GM21390 (cell line): ENCODE measurements around the gene DHRS7B.
"Not testable (repeated sequence)": the region's sequence is repeated elsewhere in the genome, so short reads cannot be mapped to it uniquely, and the experiment has no call there.

ENCODE experiments used
- ATAC-seq: cut with Tn5 transposase; IDR thresholded peaks from one replicate; pipeline ENCODE4 v1.9.1; 2021; ENCODE audit not compliant: unreplicated experiment

Gene DHRS7B

GRCh38 chr17:21204935-21205334 is 78.2 kb downstream of the DHRS7B start:
- no peak for ATAC-seq

- no peak for ATAC-seq
Observed at GRCh38 chr17:21208352-21208751, 81.6 kb downstream of the DHRS7B start.

GRCh38 chr17:21209511-21210175 is 82.9 kb downstream of the DHRS7B start:
- ATAC-seq = no peak

- ATAC-seq = no peak
Observed at GRCh38 chr17:21210411-21211076, 83.8 kb downstream of the DHRS7B start.

GRCh38 chr17:21211825-21212479 is 85.2 kb downstream of the DHRS7B start:
- no peak for ATAC-seq

- ATAC-seq = no peak
Observed at GRCh38 chr17:21212826-21213637, 86.3 kb downstream of the DHRS7B start.

- peak; percentile 14 for ATAC-seq
Observed at GRCh38 chr17:21213638-21214014, 86.9 kb downstream of the DHRS7B start.

- ATAC-seq = peak; percentile 82
Observed at GRCh38 chr17:21214015-21214776, 87.4 kb downstream of the DHRS7B start, which contains the start of gene TMEM11. Gene TMEM11, minus strand, starts transcription at chr17:21214161. Its CDS starts 9 bp downstream, at chr17:21214152.

- peak; percentile 12 for ATAC-seq
Observed at GRCh38 chr17:21214777-21215541, 88.2 kb downstream of the DHRS7B start.

GRCh38 chr17:21215935-21216334 is 89.2 kb downstream of the DHRS7B start:
- no peak for ATAC-seq

- ATAC-seq = no peak
Observed at GRCh38 chr17:21217346-21217745, 90.6 kb downstream of the DHRS7B start.

- ATAC-seq = no peak
Observed at GRCh38 chr17:21218101-21218500, 91.3 kb downstream of the DHRS7B start.

- no peak for ATAC-seq
Observed at GRCh38 chr17:21218831-21219380, 92.1 kb downstream of the DHRS7B start.

GRCh38 chr17:21223086-21223485 is 96.3 kb downstream of the DHRS7B start:
- no peak for ATAC-seq

GRCh38 chr17:21227277-21227676 is 100.5 kb downstream of the DHRS7B start:
- not testable (repeated sequence) for ATAC-seq

- no peak for ATAC-seq
Observed at GRCh38 chr17:21228111-21228510, 101.3 kb downstream of the DHRS7B start.

- ATAC-seq = no peak
Observed at GRCh38 chr17:21228845-21229244, 102.1 kb downstream of the DHRS7B start.

GRCh38 chr17:21231533-21231932 is 104.8 kb downstream of the DHRS7B start:
- no peak for ATAC-seq

- no peak for ATAC-seq
Observed at GRCh38 chr17:21232033-21232749, 105.4 kb downstream of the DHRS7B start.
